Gastroesophageal sphincter (tissue), 4 donors: ENCODE data around the gene PLPP3. TPM values are rescaled to one million over a fixed set of nuclear protein-coding genes. Genes with fewer than 3 reads are reported as not detected.

Source experiments
- ATAC-seq: fragments of 150-250 bp; one replicate; pipeline ENCODE4 v1.9.1; 2016; ENCODE audit warnings: mild to moderate bottlenecking, moderate library complexity
- H3K27ac ChIP-seq, 4 donors: fragments of 200-600 bp; sonication (generic) in 3 of 4; 1 replicate in 3 of 4; 2 replicates in 1 of 4; pipeline ENCODE4 v1.5.1; 2016 to 2019
- H3K27me3 ChIP-seq: fragments of 200-600 bp; sonication (generic); one replicate; pipeline ENCODE4 v1.5.1; 2019
- H3K36me3 ChIP-seq, 2 donors: fragments of 200-600 bp; sonication (generic); one replicate each; pipeline ENCODE4 v1.5.1; 2019; ENCODE audit warnings: control low read depth in 1 of 2
- H3K4me1 ChIP-seq, 3 donors: fragments of 200-600 bp; sonication (generic); 1 replicate in 2 of 3; 2 replicates in 1 of 3; pipeline ENCODE4 v1.5.1; 2016 to 2019; ENCODE audit warnings: control low read depth in 2 of 3
- H3K4me3 ChIP-seq, 2 donors: fragments of 200-600 bp; sonication (generic); one replicate each; pipeline ENCODE4 v1.5.1; 2019; ENCODE audit warnings: mild to moderate bottlenecking in 1 of 2, moderate library complexity in 1 of 2
- H3K9me3 ChIP-seq, 3 donors: fragments of 200-600 bp; sonication (generic); one replicate each; pipeline ENCODE4 v1.5.1; 2017 to 2019; ENCODE audit warnings: control low read depth in 2 of 3
- CTCF ChIP-seq, 4 experiments: fragments of 200-600 bp in 2 of 4; fragments of 450-650 bp in 2 of 4; sonication (generic) in 1 of 4; IDR thresholded peaks; one replicate each; pipeline ENCODE4 v1.5.1; 2017 to 2019; ENCODE audit warnings: antibody characterized with exemption in 4 of 4, mild to moderate bottlenecking in 2 of 4, moderate library complexity in 2 of 4
- EP300 ChIP-seq: sonication (generic); formaldehyde crosslinking; IDR thresholded peaks from one replicate; pipeline ENCODE4 v1.6.1; 2017; ENCODE audit warnings: antibody characterized with exemption, mild to moderate bottlenecking
- POLR2A ChIP-seq, 2 donors: fragments of 450-650 bp; IDR thresholded peaks; one replicate each; pipeline ENCODE4 v1.6.1; 2017; ENCODE audit warnings: antibody characterized with exemption in 2 of 2, mild to moderate bottlenecking in 2 of 2, moderate library complexity in 1 of 2
- POLR2AphosphoS5 ChIP-seq: sonication (generic); formaldehyde crosslinking; IDR thresholded peaks from one replicate; pipeline ENCODE4 v1.6.1; 2017; ENCODE audit warnings: antibody characterized with exemption
- WGBS, 2 donors: methylation state at CpG; one replicate each; pipeline ENCODE4 v1.1.5; 2018; ENCODE audit warnings: low coverage in 1 of 2; 5-methylcytosine and 5-hydroxymethylcytosine counted together
- total RNA-seq, 4 donors: library from RNA; depleted of rRNA; stranded (reverse); fragments of >200 nt; gene quantifications; one replicate each; pipeline ENCODE4 v1.1.0, GENCODE V29; 2016

The PLPP3 gene
- total RNA-seq, 4 donors from 2014 or later: 127 to 219 (median 164) TPM

GRCh38 chr1:56555448-56555847 lies 23.9 kb downstream of the PLPP3 start:
- no peaks in the 10 kb centered on the region for H3K36me3 ChIP-seq
- no peak overlapping the region for H3K4me3 ChIP-seq
- 83 to 86% methylated on average over 1 to 2 of the region's 2 CpGs for WGBS, 2 donors
- ATAC-seq: no peak
- peaks cover 0 to 86% (median 21%) of the 10 kb centered on the region in 3 donors for H3K4me1 ChIP-seq
- TF ChIP-seq CTCF (IDR thresholded peaks at IDR 0.05): no peak
- TF ChIP-seq POLR2A (IDR thresholded peaks at IDR 0.05): no peak
- TF ChIP-seq EP300: no peak
- no peak for TF ChIP-seq POLR2AphosphoS5
- H3K9me3 ChIP-seq: no peaks in the 10 kb centered on the region
- H3K27ac ChIP-seq: no peak overlapping the region
- no peaks in the 10 kb centered on the region for H3K27me3 ChIP-seq

GRCh38 chr1:56553046-56553445 lies 26.3 kb downstream of the PLPP3 start:
- WGBS, 2 donors: 0 to 88% methylated on average over 1 of the region's 1 CpG
- Histone ChIP-seq H3K4me3 (no peak overlapping the region), H3K9me3 (no peaks in the 10 kb centered on the region), H3K4me1 (peaks cover 5 to 88% (median 30%) of the 10 kb centered on the region in 3 donors), H3K27ac (no peak overlapping the region), H3K36me3 (no peaks in the 10 kb centered on the region), H3K27me3 (no peaks in the 10 kb centered on the region)
- ATAC-seq: no peak
- TF ChIP-seq POLR2AphosphoS5 (no peak), EP300 (no peak), CTCF (IDR thresholded peaks at IDR 0.05) (no peak), POLR2A (IDR thresholded peaks at IDR 0.05) (no peak)

- H3K4me1 ChIP-seq: peaks cover 5 to 88% (median 25%) of the 10 kb centered on the region in 3 donors
- no peaks in the 10 kb centered on the region for H3K27me3 ChIP-seq
- H3K36me3 ChIP-seq: no peaks in the 10 kb centered on the region
- no peak for TF ChIP-seq CTCF (IDR thresholded peaks at IDR 0.05)
- TF ChIP-seq POLR2AphosphoS5: no peak
- no peak for TF ChIP-seq POLR2A (IDR thresholded peaks at IDR 0.05)
- no peak for TF ChIP-seq EP300
- H3K4me3 ChIP-seq: no peak overlapping the region
- ATAC-seq: no peak
- H3K9me3 ChIP-seq: no peaks in the 10 kb centered on the region
- no peak overlapping the region for H3K27ac ChIP-seq
These were observed 27.0 kb downstream of the PLPP3 start for GRCh38 chr1:56552349-56552748.

- H3K27me3 ChIP-seq: no peaks in the 10 kb centered on the region
- H3K9me3 ChIP-seq: no peaks in the 10 kb centered on the region
- H3K4me1 ChIP-seq: peaks cover 5 to 89% (median 25%) of the 10 kb centered on the region in 3 donors
- TF ChIP-seq EP300: no peak
- TF ChIP-seq POLR2AphosphoS5: no peak
- no peak overlapping the region for H3K4me3 ChIP-seq
- no peaks in the 10 kb centered on the region for H3K36me3 ChIP-seq
- ATAC-seq: no peak
- WGBS, 2 donors: 73 to 81% methylated on average over 3 of the region's 3 CpGs
- H3K27ac ChIP-seq: no peak overlapping the region
These were observed 27.7 kb downstream of the PLPP3 start for GRCh38 chr1:56551691-56552090.

GRCh38 chr1:56550859-56551188 lies 28.5 kb downstream of the PLPP3 start:
- Histone ChIP-seq H3K27ac (peak overlapping the region in 1 of 4 donors; percentile 13), H3K27me3 (no peaks in the 10 kb centered on the region), H3K36me3 (no peaks in the 10 kb centered on the region), H3K4me3 (no peak overlapping the region), H3K4me1 (peaks cover 5 to 95% (median 25%) of the 10 kb centered on the region in 3 donors), H3K9me3 (no peaks in the 10 kb centered on the region)
- WGBS, 2 donors: 14% methylated on average over 1 of the region's 4 CpGs; no CpG with 5 or more reads in 1 of the 2 donors
- ATAC-seq: no peak
- no peak for TF ChIP-seq POLR2A (IDR thresholded peaks at IDR 0.05)
- TF ChIP-seq POLR2AphosphoS5: no peak
- no peak for TF ChIP-seq CTCF (IDR thresholded peaks at IDR 0.05)
- no peak for TF ChIP-seq EP300
